ENCODE measurements around the gene KCNJ9.

DNA sequence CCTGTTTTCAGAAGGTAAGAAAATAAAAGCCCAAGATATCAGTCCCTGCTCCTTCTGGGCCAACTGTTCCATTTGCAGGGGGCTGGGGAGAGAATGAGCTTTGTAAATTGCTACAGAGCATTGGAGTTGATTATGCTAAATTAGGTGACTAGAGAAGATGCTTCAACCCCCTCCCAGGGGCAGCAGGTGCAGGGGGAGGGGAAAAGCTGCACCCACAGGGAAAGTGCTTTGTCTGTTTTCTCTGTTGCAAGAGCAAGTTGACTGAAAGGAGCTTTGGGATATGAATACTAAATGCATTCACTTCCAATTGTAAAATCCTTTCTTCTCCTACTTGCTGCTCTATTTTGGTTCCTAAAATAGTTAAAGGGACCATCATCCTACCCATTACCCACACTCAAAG is 33.0 kb upstream of the KCNJ9 start:
- TF ChIP-seq EZH2 (conservative IDR thresholded peaks at IDR 0.05; ENCODE audit: low read depth, low read length) (no peak), PHF8 (CRISPR knock-in tag; IDR thresholded peaks at IDR 0.05) (no peak), TBX3 (IDR thresholded peaks at IDR 0.05; ENCODE audit: borderline replicate concordance) (no peak), TAF1 (CRISPR knock-in tag; IDR thresholded peaks at IDR 0.05) (no peak)
- TF ChIP-seq, protein P1, sequence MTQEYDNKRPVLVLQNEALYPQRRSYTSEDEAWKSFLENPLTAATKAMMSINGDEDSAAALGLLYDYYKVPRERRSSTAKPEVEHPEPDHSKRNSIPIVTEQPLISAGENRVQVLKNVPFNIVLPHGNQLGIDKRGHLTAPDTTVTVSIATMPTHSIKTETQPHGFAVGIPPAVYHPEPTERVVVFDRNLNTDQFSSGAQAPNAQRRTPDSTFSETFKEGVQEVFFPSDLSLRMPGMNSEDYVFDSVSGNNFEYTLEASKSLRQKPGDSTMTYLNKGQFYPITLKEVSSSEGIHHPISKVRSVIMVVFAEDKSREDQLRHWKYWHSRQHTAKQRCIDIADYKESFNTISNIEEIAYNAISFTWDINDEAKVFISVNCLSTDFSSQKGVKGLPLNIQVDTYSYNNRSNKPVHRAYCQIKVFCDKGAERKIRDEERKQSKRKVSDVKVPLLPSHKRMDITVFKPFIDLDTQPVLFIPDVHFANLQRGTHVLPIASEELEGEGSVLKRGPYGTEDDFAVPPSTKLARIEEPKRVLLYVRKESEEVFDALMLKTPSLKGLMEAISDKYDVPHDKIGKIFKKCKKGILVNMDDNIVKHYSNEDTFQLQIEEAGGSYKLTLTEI (CRISPR knock-in tag; conservative IDR thresholded peaks at IDR 0.05): no peak
- TF ChIP-seq, protein P2, sequence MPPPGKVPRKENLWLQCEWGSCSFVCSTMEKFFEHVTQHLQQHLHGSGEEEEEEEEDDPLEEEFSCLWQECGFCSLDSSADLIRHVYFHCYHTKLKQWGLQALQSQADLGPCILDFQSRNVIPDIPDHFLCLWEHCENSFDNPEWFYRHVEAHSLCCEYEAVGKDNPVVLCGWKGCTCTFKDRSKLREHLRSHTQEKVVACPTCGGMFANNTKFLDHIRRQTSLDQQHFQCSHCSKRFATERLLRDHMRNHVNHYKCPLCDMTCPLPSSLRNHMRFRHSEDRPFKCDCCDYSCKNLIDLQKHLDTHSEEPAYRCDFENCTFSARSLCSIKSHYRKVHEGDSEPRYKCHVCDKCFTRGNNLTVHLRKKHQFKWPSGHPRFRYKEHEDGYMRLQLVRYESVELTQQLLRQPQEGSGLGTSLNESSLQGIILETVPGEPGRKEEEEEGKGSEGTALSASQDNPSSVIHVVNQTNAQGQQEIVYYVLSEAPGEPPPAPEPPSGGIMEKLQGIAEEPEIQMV (CRISPR knock-in tag; IDR thresholded peaks at IDR 0.05; ENCODE audit: low read depth): no peak
- TF ChIP-seq, protein P3, sequence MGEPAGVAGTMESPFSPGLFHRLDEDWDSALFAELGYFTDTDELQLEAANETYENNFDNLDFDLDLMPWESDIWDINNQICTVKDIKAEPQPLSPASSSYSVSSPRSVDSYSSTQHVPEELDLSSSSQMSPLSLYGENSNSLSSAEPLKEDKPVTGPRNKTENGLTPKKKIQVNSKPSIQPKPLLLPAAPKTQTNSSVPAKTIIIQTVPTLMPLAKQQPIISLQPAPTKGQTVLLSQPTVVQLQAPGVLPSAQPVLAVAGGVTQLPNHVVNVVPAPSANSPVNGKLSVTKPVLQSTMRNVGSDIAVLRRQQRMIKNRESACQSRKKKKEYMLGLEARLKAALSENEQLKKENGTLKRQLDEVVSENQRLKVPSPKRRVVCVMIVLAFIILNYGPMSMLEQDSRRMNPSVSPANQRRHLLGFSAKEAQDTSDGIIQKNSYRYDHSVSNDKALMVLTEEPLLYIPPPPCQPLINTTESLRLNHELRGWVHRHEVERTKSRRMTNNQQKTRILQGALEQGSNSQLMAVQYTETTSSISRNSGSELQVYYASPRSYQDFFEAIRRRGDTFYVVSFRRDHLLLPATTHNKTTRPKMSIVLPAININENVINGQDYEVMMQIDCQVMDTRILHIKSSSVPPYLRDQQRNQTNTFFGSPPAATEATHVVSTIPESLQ (CRISPR knock-in tag; conservative IDR thresholded peaks at IDR 0.05): no peak
